Urinary bladder (tissue), 4 donors: ENCODE results near the gene HEXIM1. TPM values are rescaled to one million over a fixed set of nuclear protein-coding genes. Genes with fewer than 3 reads are reported as not detected.
A peak's percentile ranks its signal among the peaks of the same experiment; 100 is the strongest.

Experiments
- DNase-seq: peaks from one replicate; pipeline ENCODE4 v3.0.0-alpha.2; 2015; ENCODE audit errors: extremely low spot score
- H3K27ac ChIP-seq: one replicate; pipeline ENCODE4 v1.5.1; 2013; ENCODE audit warnings: low read depth, mild to moderate bottlenecking, moderate library complexity
- H3K36me3 ChIP-seq: one replicate; pipeline ENCODE4 v1.6.1; 2013; ENCODE audit warnings: mild to moderate bottlenecking, moderate library complexity; ENCODE audit not compliant: insufficient read depth
- H3K4me1 ChIP-seq: one replicate; pipeline ENCODE4 v1.6.1; 2013; ENCODE audit warnings: mild to moderate bottlenecking, moderate library complexity; ENCODE audit not compliant: insufficient read depth
- H3K4me3 ChIP-seq: one replicate; pipeline ENCODE4 v1.5.1; 2013; ENCODE audit warnings: low read depth, low read length
- WGBS: extraction: QIAGEN DNeasy Blood & Tissue Kit; methylation state at CpG from one replicate; pipeline ENCODE4 v1.1.7; 2013; 5-methylcytosine and 5-hydroxymethylcytosine counted together
- polyA plus RNA-seq: library from polyadenylated mRNA; stranded (reverse); fragments of 200-250 nt; gene quantifications from one replicate; pipeline ENCODE4 v1.2.3, GENCODE V29; 2013
- total RNA-seq: library from RNA; depleted of rRNA; stranded (reverse); fragments of >200 nt; gene quantifications from one replicate; pipeline ENCODE4 v1.2.3, GENCODE V29; 2014
- donor health status: healthy with polysubstance abuse.
- donor health status: healthy.

The HEXIM1 gene
- total and polyA plus RNA-seq, 2 donors, result 19.2 to 22.0 TPM

- Histone ChIP-seq H3K27ac (peak overlapping the region; percentile 60), H3K4me3 (no peak overlapping the region), H3K4me1 (no peaks in the 10 kb centered on the region), H3K36me3 (no peaks in the 10 kb centered on the region)
- no peak for DNase-seq
- WGBS, result 52% methylated on average over 10 of the region's 10 CpGs
These were observed 18.8 kb upstream of the HEXIM1 start for GRCh38 chr17:45129426-45129939.

DNA sequence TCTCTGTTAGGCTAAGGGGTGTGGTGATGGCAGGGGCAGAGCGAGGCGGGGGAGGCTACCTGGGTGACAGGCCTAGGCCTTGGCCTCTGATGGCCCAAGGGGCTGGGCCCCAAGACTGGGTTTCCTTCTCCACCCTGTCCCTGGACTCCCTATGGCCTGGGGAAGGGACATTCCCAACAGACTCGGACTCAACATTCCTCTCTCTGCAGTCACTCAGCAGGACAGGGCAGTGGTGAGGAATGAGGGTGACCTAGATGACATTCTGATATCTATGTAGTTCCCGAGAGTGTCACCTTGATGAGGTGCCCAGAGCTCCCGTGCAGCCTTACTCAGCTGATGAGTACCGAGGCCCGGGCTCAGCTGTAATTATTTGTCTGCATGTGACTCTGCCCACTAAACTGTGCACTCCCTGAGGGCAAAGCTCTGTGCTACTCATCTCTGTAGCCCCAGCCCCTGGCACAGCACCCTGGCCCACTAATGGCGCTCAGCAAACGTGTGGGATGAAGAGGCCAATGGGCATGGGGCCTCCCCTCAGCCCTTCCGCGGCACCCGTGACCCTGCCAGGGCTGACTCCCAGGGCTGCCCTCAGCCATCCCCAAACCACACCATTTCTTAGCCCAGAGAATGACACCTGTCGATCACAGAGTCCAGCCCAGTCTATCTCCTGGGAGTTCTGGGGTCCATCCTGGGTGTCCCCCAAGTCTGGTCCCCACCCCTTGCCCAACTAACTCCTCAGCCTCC, 18.2 kb upstream of the HEXIM1 start:
- WGBS, result 78% methylated on average over 13 of the region's 13 CpGs
- DNase-seq, result no peak
- Histone ChIP-seq H3K4me1 (no peaks in the 10 kb centered on the region), H3K4me3 (no peak overlapping the region), H3K27ac (peak overlapping the region; percentile 77), H3K36me3 (no peaks in the 10 kb centered on the region)

DNA sequence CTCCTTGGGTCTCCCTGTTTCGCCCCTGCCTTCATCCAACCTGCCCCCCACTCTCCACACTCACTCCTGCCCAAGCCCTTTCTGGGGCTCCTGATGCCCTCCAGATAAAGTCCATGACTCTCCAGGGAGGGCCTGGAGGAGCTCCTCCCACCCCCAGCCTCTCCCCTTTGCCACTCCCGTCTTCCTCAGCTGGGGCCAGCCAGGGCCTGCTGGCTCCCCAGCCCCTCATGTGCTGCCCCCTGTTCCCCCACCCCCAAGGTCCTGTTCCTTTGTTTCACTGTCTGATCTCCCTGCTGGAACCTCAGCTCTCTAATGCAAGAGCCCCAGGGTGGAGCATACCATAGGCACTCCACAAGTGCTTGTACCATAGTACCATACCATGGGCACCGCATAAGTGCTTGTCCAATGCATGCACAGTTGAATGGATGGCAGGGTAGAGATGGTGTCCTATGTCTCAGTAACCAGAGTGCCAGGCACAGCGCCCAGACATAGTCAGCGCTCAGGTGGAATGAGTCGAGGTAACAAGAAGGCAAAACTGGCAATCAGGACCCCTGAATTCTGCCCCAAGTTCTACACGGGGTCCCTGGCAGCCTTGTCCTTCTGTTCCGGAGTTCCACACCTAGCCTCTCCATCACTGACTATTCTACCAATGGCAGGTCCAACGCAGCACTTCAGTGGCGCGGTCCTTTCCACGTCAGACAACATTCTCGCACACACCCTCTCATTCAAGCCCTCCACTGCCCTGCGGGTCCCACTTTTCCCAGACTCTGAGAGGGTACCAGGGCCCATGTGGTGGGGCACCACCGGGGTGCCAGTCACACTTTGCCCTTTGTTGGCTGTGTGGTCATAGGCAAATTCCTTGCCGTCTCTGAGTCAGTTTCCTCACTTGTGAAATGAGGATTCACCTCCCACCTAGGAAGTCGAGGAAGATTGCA, 17.3 kb upstream of the HEXIM1 start:
- WGBS, result 77% methylated on average over 17 of the region's 17 CpGs
- DNase-seq, result no peak
- H3K4me3 ChIP-seq, result peak overlapping the region; percentile 90
- H3K4me1 ChIP-seq, result no peaks in the 10 kb centered on the region
- H3K27ac ChIP-seq, result peak overlapping the region; percentile 77
- H3K36me3 ChIP-seq, result no peaks in the 10 kb centered on the region

- H3K4me3 ChIP-seq, result peak overlapping the region; percentile 90
- no peaks in the 10 kb centered on the region for H3K4me1 ChIP-seq
- peak overlapping the region; percentile 88 for H3K27ac ChIP-seq
- no peak for DNase-seq
- 7% methylated on average over 46 of the region's 46 CpGs for WGBS
- H3K36me3 ChIP-seq, result no peaks in the 10 kb centered on the region
These were observed 16.5 kb upstream of the HEXIM1 start for GRCh38 chr17:45131616-45132319.

GRCh38 chr17:45132320-45132571, 16.0 kb upstream of the HEXIM1 start, which contains the start of gene PLCD3:
Gene PLCD3, minus strand, starts transcription at chr17:45132515. Its CDS starts 105 bp downstream, at chr17:45132410.
- no peaks in the 10 kb centered on the region for H3K36me3 ChIP-seq
- WGBS, result under 1% methylated on average over 36 of the region's 36 CpGs
- no peak for DNase-seq
- H3K4me1 ChIP-seq, result no peaks in the 10 kb centered on the region
- peak within 1 kb of the TSS; percentile 90 for H3K4me3 ChIP-seq
- H3K27ac ChIP-seq, result peak within 1 kb of the TSS; percentile 93

GRCh38 chr17:45132572-45133463, 15.5 kb upstream of the HEXIM1 start:
- H3K4me1 ChIP-seq, result no peaks in the 10 kb centered on the region
- DNase-seq, result no peak
- H3K4me3 ChIP-seq, result peak overlapping the region; percentile 90
- H3K36me3 ChIP-seq, result no peaks in the 10 kb centered on the region
- under 1% methylated on average over 71 of the region's 71 CpGs for WGBS
- H3K27ac ChIP-seq, result peak overlapping the region; percentile 93

- peak within 1 kb of the TSS; percentile 44 for H3K27ac ChIP-seq
- WGBS, result 7% methylated on average over 40 of the region's 40 CpGs
- peak; percentile 97 for DNase-seq
- no peaks in the 10 kb centered on the region for H3K4me1 ChIP-seq
- no peaks in the 10 kb centered on the region for H3K36me3 ChIP-seq
- H3K4me3 ChIP-seq, result peak within 1 kb of the TSS; percentile 56
These were observed 12.9 kb upstream of the HEXIM1 start, which contains the start of gene ACBD4 for GRCh38 chr17:45135192-45135977. Gene ACBD4, plus strand, starts transcription at chr17:45135687. Its CDS starts 458 bp downstream, at chr17:45136145.

DNA sequence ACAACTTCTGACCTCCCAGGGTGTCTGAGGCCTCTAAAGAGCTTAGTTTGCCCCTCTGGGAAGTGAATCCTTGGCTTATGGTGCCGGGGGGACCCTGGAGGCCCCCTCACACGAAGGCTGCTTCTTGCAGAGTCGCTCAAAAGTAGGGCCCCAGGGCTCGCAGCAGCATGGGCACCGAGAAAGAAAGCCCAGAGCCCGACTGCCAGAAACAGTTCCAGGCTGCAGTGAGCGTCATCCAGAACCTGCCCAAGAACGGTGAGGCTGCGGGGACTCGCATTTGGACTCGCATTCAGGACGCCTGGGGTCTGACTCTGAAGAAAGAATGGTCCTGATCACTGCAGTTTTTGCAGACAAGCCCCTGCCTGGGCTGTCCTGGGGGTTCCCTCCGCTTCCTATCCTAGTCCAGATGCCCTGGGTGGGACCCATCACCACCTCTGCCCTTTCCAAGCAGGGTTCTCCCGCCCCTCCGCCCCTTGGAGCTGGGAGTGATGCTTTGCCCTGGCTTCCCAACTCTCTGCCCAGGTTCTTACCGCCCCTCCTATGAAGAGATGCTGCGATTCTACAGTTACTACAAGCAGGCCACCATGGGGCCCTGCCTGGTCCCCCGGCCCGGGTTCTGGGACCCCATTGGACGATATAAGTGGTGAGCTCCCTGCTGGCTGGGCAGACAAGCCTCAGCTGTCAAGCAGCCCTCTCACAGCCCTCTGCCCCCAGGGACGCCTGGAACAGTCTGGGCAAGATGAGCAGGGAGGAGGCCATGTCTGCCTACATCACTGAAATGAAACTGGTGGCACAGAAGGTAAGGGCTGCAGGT, 12.1 kb upstream of the HEXIM1 start:
- WGBS, result 63% methylated on average over 21 of the region's 21 CpGs
- no peak for DNase-seq
- no peak overlapping the region for H3K27ac ChIP-seq
- peak overlapping the region; percentile 56 for H3K4me3 ChIP-seq
- H3K4me1 ChIP-seq, result no peaks in the 10 kb centered on the region
- no peaks in the 10 kb centered on the region for H3K36me3 ChIP-seq

DNA sequence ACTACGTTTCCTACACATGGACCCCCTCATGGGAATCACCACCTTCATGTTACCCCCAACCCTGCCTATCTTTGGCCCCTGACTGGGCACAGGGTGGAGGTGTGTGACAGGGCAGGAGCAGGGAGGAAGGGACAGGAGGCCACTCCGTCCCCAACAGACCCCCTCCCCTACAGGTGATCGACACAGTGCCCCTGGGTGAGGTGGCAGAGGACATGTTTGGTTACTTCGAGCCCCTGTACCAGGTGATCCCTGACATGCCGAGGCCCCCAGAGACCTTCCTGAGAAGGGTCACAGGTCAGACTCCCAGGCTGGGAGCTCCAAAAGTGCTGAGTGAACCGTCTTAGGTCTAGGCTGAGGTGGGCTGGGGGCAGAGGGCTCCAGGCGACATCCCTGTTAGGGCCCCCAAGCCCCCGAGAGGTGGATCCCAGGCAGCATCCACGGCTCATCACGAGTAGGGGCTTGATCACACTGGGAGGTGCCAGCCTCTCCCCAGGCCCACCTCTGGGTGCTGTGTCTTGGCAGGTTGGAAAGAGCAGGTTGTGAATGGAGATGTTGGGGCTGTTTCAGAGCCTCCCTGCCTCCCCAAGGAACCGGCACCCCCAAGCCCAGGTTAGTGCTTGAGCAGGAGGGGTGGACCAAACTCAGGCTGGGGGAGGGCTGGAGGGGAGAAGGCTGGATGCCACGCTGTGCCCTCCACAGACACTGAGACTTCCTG, 11.3 kb upstream of the HEXIM1 start:
- no peak for DNase-seq
- H3K36me3 ChIP-seq, result no peaks in the 10 kb centered on the region
- H3K4me3 ChIP-seq, result no peak overlapping the region
- H3K4me1 ChIP-seq, result no peaks in the 10 kb centered on the region
- H3K27ac ChIP-seq, result no peak overlapping the region
- 85% methylated on average over 12 of the region's 12 CpGs for WGBS

DNA sequence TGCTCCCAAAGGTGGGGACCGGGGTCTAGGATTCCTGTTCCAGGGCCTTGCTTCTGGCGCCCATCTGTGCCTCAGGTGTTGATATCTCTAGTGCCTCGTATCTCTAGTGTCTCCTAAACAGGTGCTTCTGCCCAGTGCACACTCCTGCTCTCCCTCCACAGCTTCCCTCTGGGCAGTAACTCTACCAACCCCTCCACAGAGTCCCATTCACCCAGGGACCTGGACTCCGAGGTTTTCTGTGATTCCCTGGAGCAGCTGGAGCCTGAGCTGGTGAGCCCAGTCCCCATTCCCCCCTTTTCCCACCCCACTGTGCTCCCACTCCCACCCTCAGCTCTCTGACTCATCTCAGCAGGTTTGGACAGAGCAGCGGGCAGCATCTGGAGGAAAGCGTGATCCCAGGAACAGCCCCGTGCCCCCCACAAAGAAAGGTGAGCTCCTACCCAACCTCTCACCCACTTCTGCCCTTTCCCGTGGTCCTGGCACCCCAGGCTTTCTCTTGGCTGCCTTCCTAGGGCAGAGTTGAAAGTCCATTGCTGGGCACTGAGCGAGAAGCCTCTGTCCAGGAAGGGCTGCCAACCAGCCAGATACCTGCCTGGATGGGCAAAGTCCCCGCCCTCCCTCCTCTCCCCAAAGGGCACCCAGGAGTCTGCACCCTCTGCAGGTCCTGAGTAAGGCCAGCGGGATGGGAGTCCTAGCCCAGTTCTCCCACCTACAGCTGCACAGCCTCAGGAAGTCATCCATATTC, 10.5 kb upstream of the HEXIM1 start:
- DNase-seq, result no peak
- Histone ChIP-seq H3K4me3 (no peak overlapping the region), H3K36me3 (no peaks in the 10 kb centered on the region), H3K4me1 (no peaks in the 10 kb centered on the region), H3K27ac (no peak overlapping the region)
- 85% methylated on average over 11 of the region's 11 CpGs for whole genome bisulfite sequencing
